BE2C (cell line): ENCODE data around the gene FAM210A.

Experiments used
- DNase-seq: peaks from one replicate; pipeline ENCODE4 v3.0.0-alpha.2; 2020
- H3K27me3 ChIP-seq: fragments of 250-450 bp; sonication (Bioruptor Pico); 2 replicates; pipeline ENCODE4 v1.5.1; 2020; ENCODE audit warnings: mild to moderate bottlenecking
- H3K36me3 ChIP-seq: fragments of 250-450 bp; sonication (Bioruptor Pico); 2 replicates; pipeline ENCODE4 v1.5.1; 2020; ENCODE audit warnings: mild to moderate bottlenecking
- H3K4me1 ChIP-seq: fragments of 250-450 bp; sonication (Bioruptor Pico); 2 replicates; pipeline ENCODE4 v1.5.1; 2020
- H3K4me3 ChIP-seq: 2 replicates; pipeline ENCODE4 v1.5.1; 2011; ENCODE audit warnings: low read depth, low read length
- H3K9me3 ChIP-seq: fragments of 250-450 bp; sonication (Bioruptor Pico); 2 replicates; pipeline ENCODE4 v1.5.1; 2020
- CTCF ChIP-seq: IDR thresholded peaks from 2 replicates; pipeline ENCODE4 v1.5.1; 2012; ENCODE audit warnings: mild to moderate bottlenecking, low read depth, low read length

FAM210A gene

GRCh38 chr18:13672657-13673056 lies 53.7 kb downstream of the FAM210A start:
- no peak for DNase-seq
- no peaks in the 10 kb centered on the region for H3K9me3 ChIP-seq
- TF ChIP-seq CTCF: no peak

GRCh38 chr18:13661779-13662256 lies 64.5 kb downstream of the FAM210A start:
- Histone ChIP-seq H3K27me3 (no peaks in the 10 kb centered on the region), H3K4me1 (no peaks in the 10 kb centered on the region), H3K4me3 (no peak overlapping the region), H3K9me3 (no peaks in the 10 kb centered on the region), H3K36me3 (no peaks in the 10 kb centered on the region)
- no peak for TF ChIP-seq CTCF
- no peak for DNase-seq

More at GRCh38 chr18:13672657-13673056, 53.7 kb downstream of the FAM210A start:
- H3K4me1 ChIP-seq: no peaks in the 10 kb centered on the region
- no peaks in the 10 kb centered on the region for H3K36me3 ChIP-seq
- no peak overlapping the region for H3K4me3 ChIP-seq
- H3K27me3 ChIP-seq: no peaks in the 10 kb centered on the region

GRCh38 chr18:13661051-13661778 lies 65.1 kb downstream of the FAM210A start:
- H3K36me3 ChIP-seq: no peaks in the 10 kb centered on the region
- H3K9me3 ChIP-seq: no peaks in the 10 kb centered on the region
- no peaks in the 10 kb centered on the region for H3K27me3 ChIP-seq
- H3K4me1 ChIP-seq: no peaks in the 10 kb centered on the region
- no peak for TF ChIP-seq CTCF
- no peak overlapping the region for H3K4me3 ChIP-seq
- DNase-seq: no peak

GRCh38 chr18:13660510-13660909 lies 65.8 kb downstream of the FAM210A start:
- H3K4me1 ChIP-seq: no peaks in the 10 kb centered on the region
- H3K36me3 ChIP-seq: no peaks in the 10 kb centered on the region
- no peak for TF ChIP-seq CTCF
- no peak for DNase-seq
- H3K27me3 ChIP-seq: no peaks in the 10 kb centered on the region
- no peak overlapping the region for H3K4me3 ChIP-seq
- no peaks in the 10 kb centered on the region for H3K9me3 ChIP-seq

- no peak for TF ChIP-seq CTCF
- H3K4me3 ChIP-seq: no peak overlapping the region
- no peaks in the 10 kb centered on the region for H3K27me3 ChIP-seq
- H3K36me3 ChIP-seq: no peaks in the 10 kb centered on the region
- H3K9me3 ChIP-seq: no peaks in the 10 kb centered on the region
- DNase-seq: no peak
- no peaks in the 10 kb centered on the region for H3K4me1 ChIP-seq
Measured at GRCh38 chr18:13658436-13659204, 67.7 kb downstream of the FAM210A start.

GRCh38 chr18:13657974-13658373 lies 68.4 kb downstream of the FAM210A start:
- TF ChIP-seq CTCF: no peak
- Histone ChIP-seq H3K9me3 (no peaks in the 10 kb centered on the region), H3K36me3 (no peaks in the 10 kb centered on the region), H3K4me1 (no peaks in the 10 kb centered on the region), H3K4me3 (no peak overlapping the region), H3K27me3 (no peaks in the 10 kb centered on the region)
- no peak for DNase-seq
